Upper lobe of left lung (tissue), 6 donors: ENCODE measurements around the gene GRIK1. TPM values are rescaled to one million over a fixed set of nuclear protein-coding genes. Genes with fewer than 3 reads are reported as not detected.

Experiments
- ATAC-seq, 2 donors: fragments of 200-7000 bp; cut with Tn5 transposase; one replicate each; pipeline ENCODE4 v1.9.1; 2022; ENCODE audit warnings: mild to moderate bottlenecking in 2 of 2, moderate library complexity in 2 of 2; ENCODE audit not compliant: low FRiP score in 2 of 2
- DNase-seq, 2 donors: peaks; one replicate each; pipeline ENCODE4 v3.0.0-alpha.2; 2019 to 2020
- H3K27ac ChIP-seq, 4 donors: fragments of 200-600 bp; sonication (generic); one replicate each; pipeline ENCODE4 v1.5.1; 2016 to 2019
- H3K27me3 ChIP-seq, 4 donors: fragments of 200-600 bp; sonication (generic); one replicate each; pipeline ENCODE4 v1.5.1; 2017 to 2019
- H3K36me3 ChIP-seq, 4 donors: fragments of 200-600 bp; sonication (generic); one replicate each; pipeline ENCODE4 v1.5.1; 2016 to 2019
- H3K4me1 ChIP-seq, 4 donors: fragments of 200-600 bp; sonication (generic); one replicate each; pipeline ENCODE4 v1.5.1; 2018 to 2019
- H3K4me3 ChIP-seq, 4 donors: fragments of 200-600 bp; sonication (generic); one replicate each; pipeline ENCODE4 v1.5.1; 2017 to 2019; ENCODE audit warnings: mild to moderate bottlenecking in 2 of 4, moderate library complexity in 1 of 4
- H3K9me3 ChIP-seq, 4 donors: fragments of 200-600 bp; sonication (generic); one replicate each; pipeline ENCODE4 v1.5.1; 2018 to 2019
- CTCF ChIP-seq, 6 experiments: fragments of 450-650 bp in 4 of 6; fragments of 200-600 bp in 2 of 6; sonication (generic) in 2 of 6; IDR thresholded peaks; one replicate each; pipeline ENCODE4 v1.5.1; 2016 to 2019; ENCODE audit warnings: antibody characterized with exemption in 6 of 6
- EP300 ChIP-seq, 4 donors: sonication (generic); formaldehyde crosslinking; IDR thresholded peaks; one replicate each; pipeline ENCODE4 v1.5.1; 2017; ENCODE audit warnings: antibody characterized with exemption in 4 of 4, control low read depth in 2 of 4
- POLR2A ChIP-seq, 4 donors: fragments of 450-650 bp; IDR thresholded peaks; one replicate each; pipeline ENCODE4 v1.5.1; 2016 to 2017; ENCODE audit warnings: antibody characterized with exemption in 4 of 4, mild to moderate bottlenecking in 2 of 4
- POLR2AphosphoS5 ChIP-seq, 2 donors: sonication (generic); formaldehyde crosslinking; IDR thresholded peaks; one replicate each; pipeline ENCODE4 v1.5.1; 2017; ENCODE audit warnings: antibody characterized with exemption in 2 of 2
- WGBS, 2 donors: methylation state at CpG; one replicate each; pipeline ENCODE4 v1.1.5; 2017 to 2018; 5-methylcytosine and 5-hydroxymethylcytosine counted together
- total RNA-seq, 6 donors: library from RNA; depleted of rRNA in 4 of 6; stranded (reverse); fragments of >200 nt in 4 of 6; gene quantifications; one replicate each; pipeline versions ENCODE4 v1.1.0 to v1.2.1, GENCODE V29; 2016 to 2021
- donor health status: DM: no; HTN: no; CAD: no; lungs with moderate emphysema.
- donor health status: DM: no; HTN: yes; CAD: no; lungs with severe emphysema.

Gene GRIK1
- total RNA-seq, 6 donors from 2014 or later, result 0.15 TPM; not detected in 5

- ATAC-seq, result no peak
- 26 to 27% methylated on average over 1 of the region's 1 CpG for WGBS, 2 donors
- H3K27ac ChIP-seq, result no peak overlapping the region
- no peaks in the 10 kb centered on the region for H3K9me3 ChIP-seq
- H3K4me1 ChIP-seq, result no peaks in the 10 kb centered on the region
- DNase-seq, result no peak
- H3K36me3 ChIP-seq, result no peaks in the 10 kb centered on the region
- no peaks in the 10 kb centered on the region for H3K27me3 ChIP-seq
- TF ChIP-seq EP300 (IDR thresholded peaks at IDR 0.05) (no peak), CTCF (IDR thresholded peaks at IDR 0.05) (no peak), POLR2A (IDR thresholded peaks at IDR 0.05) (no peak), POLR2AphosphoS5 (IDR thresholded peaks at IDR 0.05) (no peak)
- H3K4me3 ChIP-seq, result no peak overlapping the region
Observed at GRCh38 chr21:29664615-29665014, 275.2 kb downstream of the GRIK1 start.

- Histone ChIP-seq H3K36me3 (no peaks in the 10 kb centered on the region), H3K4me3 (no peak overlapping the region), H3K4me1 (no peaks in the 10 kb centered on the region), H3K9me3 (no peaks in the 10 kb centered on the region), H3K27me3 (no peaks in the 10 kb centered on the region), H3K27ac (no peak overlapping the region)
- ATAC-seq (no peak), DNase-seq (no peak)
- TF ChIP-seq CTCF (IDR thresholded peaks at IDR 0.05) (no peak), POLR2AphosphoS5 (IDR thresholded peaks at IDR 0.05) (no peak), POLR2A (IDR thresholded peaks at IDR 0.05) (no peak), EP300 (IDR thresholded peaks at IDR 0.05) (no peak)
- WGBS, 2 donors, result 61 to 82% methylated on average over 3 of the region's 3 CpGs
Observed at GRCh38 chr21:29661672-29662442, 277.9 kb downstream of the GRIK1 start.

GRCh38 chr21:29660047-29660720 lies 279.6 kb downstream of the GRIK1 start:
- no peak overlapping the region for H3K27ac ChIP-seq
- H3K4me3 ChIP-seq, result no peak overlapping the region
- no peaks in the 10 kb centered on the region for H3K27me3 ChIP-seq
- no peak for ATAC-seq
- TF ChIP-seq CTCF (IDR thresholded peaks at IDR 0.05), result no peak
- no peak for TF ChIP-seq EP300 (IDR thresholded peaks at IDR 0.05)
- no peak for TF ChIP-seq POLR2A (IDR thresholded peaks at IDR 0.05)
- TF ChIP-seq POLR2AphosphoS5 (IDR thresholded peaks at IDR 0.05), result no peak
- no peaks in the 10 kb centered on the region for H3K36me3 ChIP-seq
- no peak for DNase-seq
- H3K4me1 ChIP-seq, result no peaks in the 10 kb centered on the region
- no peaks in the 10 kb centered on the region for H3K9me3 ChIP-seq
- 76 to 88% methylated on average over 2 of the region's 2 CpGs for WGBS, 2 donors

GRCh38 chr21:29658934-29659203 lies 280.9 kb downstream of the GRIK1 start:
- Histone ChIP-seq H3K4me1 (no peaks in the 10 kb centered on the region), H3K36me3 (no peaks in the 10 kb centered on the region), H3K9me3 (no peaks in the 10 kb centered on the region), H3K27ac (no peak overlapping the region), H3K4me3 (no peak overlapping the region), H3K27me3 (no peaks in the 10 kb centered on the region)
- DNase-seq (no peak), ATAC-seq (no peak)
- 19 to 61% methylated on average over 1 of the region's 1 CpG for WGBS, 2 donors
- TF ChIP-seq EP300 (IDR thresholded peaks at IDR 0.05) (no peak), CTCF (IDR thresholded peaks at IDR 0.05) (no peak), POLR2AphosphoS5 (IDR thresholded peaks at IDR 0.05) (no peak), POLR2A (IDR thresholded peaks at IDR 0.05) (no peak)
